ENCODE results near the gene RAPGEF1.
"Not testable (repeated sequence)": the region's sequence is repeated elsewhere in the genome, so short reads cannot be mapped to it uniquely, and the experiment has no call there.

Gene RAPGEF1

GRCh38 chr9:131728546-131728910 lies 11.3 kb downstream of the RAPGEF1 start:
- no peak for DNase-seq

DNA sequence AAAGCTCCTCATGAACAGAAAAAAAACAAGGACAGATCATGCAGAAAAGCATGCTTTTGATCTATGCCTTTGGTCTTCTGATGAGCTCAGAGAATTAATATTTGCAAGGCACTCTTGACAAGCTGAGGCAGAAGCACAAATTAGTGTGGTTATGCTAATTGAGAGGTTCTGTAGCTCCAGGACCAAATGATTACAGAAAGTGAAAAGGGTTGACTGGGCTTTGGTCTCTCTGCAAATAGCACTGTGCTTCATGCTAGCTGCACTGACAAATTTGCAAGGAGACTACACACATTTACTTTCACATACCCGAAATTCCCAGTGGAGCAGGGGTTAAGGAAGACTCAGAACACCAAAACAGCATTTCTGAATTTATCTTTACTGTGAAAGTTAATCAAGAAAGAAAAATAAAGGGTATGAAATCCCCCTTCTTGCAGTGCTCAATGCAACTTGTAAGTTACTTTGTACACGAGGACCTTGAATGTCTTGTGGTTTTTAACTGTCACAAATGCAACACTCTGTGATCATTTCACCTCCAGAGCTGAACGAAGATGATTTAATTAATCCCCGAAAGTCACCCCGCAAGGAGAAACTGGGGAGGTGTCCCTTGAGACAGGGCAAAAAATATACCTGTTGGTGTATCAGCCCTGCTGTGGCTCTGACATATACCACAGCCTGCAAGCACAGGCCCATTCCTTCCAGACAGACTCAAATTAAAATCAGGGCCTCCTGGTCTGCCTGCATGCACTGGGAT lies 11.9 kb downstream of the RAPGEF1 start:
- DNase-seq: no peak

GRCh38 chr9:131727184-131727759 lies 12.6 kb downstream of the RAPGEF1 start:
- DNase-seq: peak; percentile 72

GRCh38 chr9:131724683-131725082 lies 15.2 kb downstream of the RAPGEF1 start:
- DNase-seq: no peak

GRCh38 chr9:131723632-131724031 lies 16.2 kb downstream of the RAPGEF1 start:
- DNase-seq: no peak

GRCh38 chr9:131722255-131722654 lies 17.6 kb downstream of the RAPGEF1 start:
- DNase-seq: no peak

- DNase-seq: no peak
These were observed 18.8 kb downstream of the RAPGEF1 start for GRCh38 chr9:131721076-131721475.

- DNase-seq: peak; percentile 76
These were observed 19.5 kb downstream of the RAPGEF1 start for GRCh38 chr9:131720330-131720729.

GRCh38 chr9:131719262-131719908 lies 20.5 kb downstream of the RAPGEF1 start:
- DNase-seq: no peak

DNA sequence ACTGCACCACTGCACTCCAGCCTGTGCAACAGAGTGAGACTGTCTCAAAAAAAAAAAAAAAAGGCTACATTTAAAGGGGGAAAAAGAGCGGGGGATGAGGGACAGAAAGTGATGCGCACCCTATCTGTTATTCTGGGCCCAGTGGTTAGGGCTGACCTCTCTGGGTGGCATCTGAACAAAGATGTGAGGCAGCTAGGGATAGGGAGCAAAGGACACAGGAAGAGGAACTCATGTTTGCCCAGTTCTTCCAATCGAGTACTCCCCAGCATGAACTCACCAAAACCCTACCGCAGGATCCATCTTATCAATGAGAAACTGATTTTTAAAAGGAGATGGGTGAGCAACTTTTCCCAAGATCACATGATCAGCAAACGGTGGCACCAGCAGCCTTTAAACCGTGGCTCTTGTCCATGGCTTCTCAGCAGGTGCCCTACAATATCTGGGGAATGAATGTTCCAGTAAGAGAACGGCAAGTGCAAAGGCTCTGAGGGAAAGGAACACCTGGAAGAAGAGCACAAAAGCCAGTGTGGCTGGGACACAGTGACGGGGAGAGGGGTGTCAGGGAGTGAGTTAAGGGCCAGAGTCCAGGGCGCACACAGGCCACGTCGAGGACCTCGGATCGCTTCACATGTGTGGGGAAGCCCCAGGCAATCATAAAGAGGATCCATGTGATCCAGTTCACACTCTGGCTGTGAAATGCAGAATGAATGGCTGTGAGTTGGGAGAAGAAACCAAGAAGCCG lies 22.0 kb downstream of the RAPGEF1 start:
- no peak for DNase-seq

- peak; percentile 24 for DNase-seq
These were observed 24.0 kb downstream of the RAPGEF1 start for GRCh38 chr9:131715906-131716305.

DNA sequence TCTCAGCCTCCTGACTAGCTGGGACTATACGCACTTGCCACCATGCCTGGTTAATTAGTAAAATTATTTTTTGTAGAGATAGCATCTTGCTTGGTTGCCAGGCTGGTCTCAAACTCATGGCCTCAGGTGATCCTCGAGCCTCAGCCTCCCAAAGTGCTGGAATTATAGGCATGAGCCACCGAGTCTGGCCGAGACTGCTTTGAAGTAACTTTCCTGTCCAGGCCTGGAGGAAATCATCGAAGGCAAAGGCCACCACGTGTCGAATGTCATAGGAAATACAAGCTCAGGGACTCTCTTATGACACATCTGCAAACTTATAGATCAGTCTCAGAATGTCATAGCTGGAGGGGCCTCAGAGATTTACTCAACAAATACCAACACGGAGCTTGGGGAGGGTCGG lies 25.1 kb downstream of the RAPGEF1 start:
- DNase-seq: peak; percentile 53

DNA sequence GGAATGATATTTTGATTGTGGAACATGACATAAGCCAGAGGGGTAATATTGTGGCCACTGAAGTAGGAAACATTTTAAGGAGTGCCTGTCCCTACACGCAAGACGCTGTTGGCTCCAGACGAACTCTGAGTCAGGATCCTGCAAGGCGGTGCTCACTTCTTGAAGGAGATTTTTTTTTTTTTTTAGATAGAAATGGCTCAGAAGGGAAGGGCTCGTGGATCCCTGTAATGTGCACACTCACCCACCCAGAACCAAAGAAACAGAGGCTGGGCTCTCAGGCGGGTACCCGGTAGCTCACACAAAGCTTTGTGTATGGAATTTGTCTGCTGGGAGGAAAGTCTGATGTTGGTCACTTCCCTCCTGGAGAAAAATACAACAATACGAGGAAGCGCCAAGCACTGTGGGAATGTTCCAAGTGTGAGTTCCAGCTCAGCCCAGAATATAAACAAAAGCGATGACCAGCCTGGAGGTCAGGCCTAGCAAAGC lies 25.7 kb downstream of the RAPGEF1 start:
- DNase-seq: no peak

- DNase-seq: peak; percentile 28
These were observed 26.9 kb downstream of the RAPGEF1 start for GRCh38 chr9:131713016-131713415.

DNA sequence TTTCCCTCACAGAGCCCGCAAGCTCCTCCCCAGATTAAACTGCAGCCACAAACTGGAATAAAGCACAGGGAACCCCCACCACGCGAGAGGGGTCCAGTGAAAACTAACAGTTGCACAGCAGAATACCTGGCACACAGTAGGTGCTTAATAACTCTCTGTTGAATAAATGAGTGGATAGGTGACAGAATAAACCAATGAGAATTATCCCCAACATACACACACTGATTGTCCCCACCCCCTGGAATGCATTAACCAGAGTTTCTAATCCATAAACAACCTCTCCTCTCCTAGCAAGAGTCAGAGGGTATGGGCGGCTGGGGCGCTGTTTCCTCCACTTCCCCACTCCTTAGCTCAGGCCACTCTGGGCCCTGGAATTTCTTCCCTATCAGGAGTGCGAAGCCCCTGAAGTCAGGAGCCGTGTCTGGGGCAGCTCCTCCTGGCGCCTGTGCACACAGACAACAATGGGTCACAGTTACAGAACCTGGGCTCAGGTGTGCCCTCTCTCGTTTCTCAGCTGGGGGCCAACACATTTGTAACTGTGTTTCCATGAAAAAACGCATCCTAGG lies 27.6 kb downstream of the RAPGEF1 start:
- DNase-seq: peak; percentile 19

GRCh38 chr9:131709771-131710431 lies 30.0 kb downstream of the RAPGEF1 start:
- DNase-seq: peak; percentile 80

DNA sequence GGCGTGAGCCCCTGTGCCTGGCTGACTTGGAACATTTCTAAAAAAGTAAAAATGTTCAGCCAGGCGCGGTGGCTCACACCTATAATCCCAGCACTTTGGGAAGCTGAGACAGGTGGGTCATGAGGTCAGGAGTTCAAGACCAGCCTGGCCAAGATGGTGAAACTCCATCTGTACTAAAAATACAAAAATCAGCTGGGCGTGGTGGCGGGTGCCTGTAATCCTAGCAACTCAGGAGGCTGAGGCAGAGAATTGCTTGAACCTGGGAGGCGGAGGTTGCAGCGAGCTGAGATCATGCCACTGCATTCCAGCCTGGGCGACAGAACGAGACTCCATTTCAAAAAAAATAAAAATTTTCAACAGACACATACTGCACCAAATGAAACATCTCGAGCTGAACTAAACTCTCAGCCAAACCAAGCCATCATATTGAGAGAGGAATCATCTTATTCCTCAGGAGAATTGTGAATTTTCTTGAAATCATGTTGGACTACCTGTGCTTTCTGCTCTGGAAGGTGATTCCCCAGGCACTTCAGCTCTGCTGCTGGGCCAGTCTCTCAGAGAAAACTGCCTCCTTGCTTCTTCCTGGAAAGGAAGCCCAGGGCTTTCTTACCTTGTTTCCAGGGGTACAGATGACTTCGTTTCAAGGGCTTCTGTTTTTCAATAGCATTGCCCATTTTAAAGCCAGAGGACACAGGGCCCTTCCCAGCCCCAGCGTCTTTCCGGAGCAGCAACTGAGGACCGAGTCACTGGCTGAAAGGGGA lies 30.7 kb downstream of the RAPGEF1 start:
- not testable (repeated sequence) for DNase-seq

DNA sequence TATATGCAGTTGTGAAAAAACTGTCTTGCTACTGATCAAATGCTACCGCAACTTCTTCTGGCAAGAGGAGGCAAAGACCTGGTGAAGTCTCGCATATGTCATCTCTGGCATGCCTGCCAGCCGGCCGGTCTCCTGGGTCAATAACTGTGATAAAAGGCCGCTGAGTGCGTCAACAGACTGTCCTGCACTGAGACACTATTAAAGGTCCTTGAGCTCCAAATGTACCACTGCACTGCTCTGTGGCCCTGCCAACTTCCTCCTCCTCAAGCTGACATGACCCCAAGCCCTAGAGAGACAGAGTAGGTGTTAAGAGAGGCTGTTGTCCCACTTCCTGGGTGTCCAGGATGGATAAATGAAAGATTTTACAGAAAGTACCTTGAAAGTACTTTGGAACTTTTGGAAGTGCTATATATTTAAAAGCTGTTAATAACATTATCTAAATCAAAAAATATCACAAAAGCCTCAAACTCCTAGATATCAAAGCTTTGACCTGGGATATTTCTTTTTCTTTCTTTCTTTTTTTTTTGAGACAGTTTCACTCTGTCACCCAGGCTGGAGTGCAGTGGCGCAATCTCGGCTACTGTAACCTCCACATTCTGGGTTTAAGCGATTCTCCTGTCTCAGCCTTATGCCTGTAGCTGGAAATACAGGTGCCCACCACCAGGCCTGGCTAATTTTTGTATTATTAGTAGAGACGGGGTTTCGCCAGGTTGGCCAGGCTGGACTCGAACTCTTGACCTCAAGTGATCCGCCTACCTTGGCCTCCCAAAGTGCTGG lies 31.5 kb downstream of the RAPGEF1 start:
- no peak for DNase-seq

DNA sequence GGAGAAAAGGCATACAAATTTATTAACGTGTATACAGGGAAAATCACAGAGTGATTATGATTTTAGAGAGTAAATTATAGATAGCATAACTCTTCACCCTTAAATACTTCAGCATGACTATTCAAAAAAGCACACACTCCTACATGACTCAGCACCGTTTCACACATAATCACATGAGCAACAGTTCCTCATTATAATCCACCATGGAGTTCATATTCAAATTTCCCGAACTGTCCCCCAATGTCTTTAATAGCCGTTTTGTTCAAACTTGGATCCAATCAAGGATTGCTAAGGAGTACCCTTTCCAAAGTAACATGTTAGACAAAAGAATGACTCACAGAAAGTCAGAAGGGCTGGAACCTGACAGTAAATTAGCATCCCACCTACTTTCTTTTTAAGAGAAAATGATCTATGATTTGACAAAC lies 32.1 kb downstream of the RAPGEF1 start:
- no peak for DNase-seq

- DNase-seq: no peak
These were observed 32.8 kb downstream of the RAPGEF1 start for GRCh38 chr9:131707050-131707449.

DNA sequence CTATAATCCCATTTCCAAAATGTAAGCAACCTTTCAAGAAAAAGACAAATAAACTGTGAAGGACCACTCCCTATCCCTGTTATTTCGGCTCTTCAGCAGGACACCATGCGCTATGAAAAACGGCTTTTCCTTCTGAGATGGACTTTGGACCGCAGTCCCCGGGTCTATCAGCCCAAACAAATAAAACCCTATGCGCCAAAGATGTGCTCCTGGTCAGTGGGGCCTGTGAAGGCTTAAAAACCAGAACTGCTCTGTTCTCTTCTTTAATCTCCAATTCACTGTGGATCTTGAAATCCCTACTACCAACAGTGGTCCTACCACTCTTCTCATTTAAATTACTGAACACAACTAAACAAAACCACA lies 33.3 kb downstream of the RAPGEF1 start:
- no peak for DNase-seq
